ENCODE data around the gene GSTCD.
"Not testable (repeated sequence)": the region's sequence is repeated elsewhere in the genome, so short reads cannot be mapped to it uniquely, and the experiment has no call there.

The GSTCD gene

GRCh38 chr4:105851196-105851595, 142.6 kb downstream of the GSTCD start:
- no peak overlapping the region for H3K4me3 ChIP-seq (ENCODE audit: low read depth, low read length)
- TF ChIP-seq, protein P1, sequence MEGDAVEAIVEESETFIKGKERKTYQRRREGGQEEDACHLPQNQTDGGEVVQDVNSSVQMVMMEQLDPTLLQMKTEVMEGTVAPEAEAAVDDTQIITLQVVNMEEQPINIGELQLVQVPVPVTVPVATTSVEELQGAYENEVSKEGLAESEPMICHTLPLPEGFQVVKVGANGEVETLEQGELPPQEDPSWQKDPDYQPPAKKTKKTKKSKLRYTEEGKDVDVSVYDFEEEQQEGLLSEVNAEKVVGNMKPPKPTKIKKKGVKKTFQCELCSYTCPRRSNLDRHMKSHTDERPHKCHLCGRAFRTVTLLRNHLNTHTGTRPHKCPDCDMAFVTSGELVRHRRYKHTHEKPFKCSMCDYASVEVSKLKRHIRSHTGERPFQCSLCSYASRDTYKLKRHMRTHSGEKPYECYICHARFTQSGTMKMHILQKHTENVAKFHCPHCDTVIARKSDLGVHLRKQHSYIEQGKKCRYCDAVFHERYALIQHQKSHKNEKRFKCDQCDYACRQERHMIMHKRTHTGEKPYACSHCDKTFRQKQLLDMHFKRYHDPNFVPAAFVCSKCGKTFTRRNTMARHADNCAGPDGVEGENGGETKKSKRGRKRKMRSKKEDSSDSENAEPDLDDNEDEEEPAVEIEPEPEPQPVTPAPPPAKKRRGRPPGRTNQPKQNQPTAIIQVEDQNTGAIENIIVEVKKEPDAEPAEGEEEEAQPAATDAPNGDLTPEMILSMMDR (IDR thresholded peaks at IDR 0.05; ENCODE audit: control insufficient read depth, extremely low read depth, insufficient read depth): no peak
- DNase-seq (ENCODE audit: low read depth): no peak

DNA sequence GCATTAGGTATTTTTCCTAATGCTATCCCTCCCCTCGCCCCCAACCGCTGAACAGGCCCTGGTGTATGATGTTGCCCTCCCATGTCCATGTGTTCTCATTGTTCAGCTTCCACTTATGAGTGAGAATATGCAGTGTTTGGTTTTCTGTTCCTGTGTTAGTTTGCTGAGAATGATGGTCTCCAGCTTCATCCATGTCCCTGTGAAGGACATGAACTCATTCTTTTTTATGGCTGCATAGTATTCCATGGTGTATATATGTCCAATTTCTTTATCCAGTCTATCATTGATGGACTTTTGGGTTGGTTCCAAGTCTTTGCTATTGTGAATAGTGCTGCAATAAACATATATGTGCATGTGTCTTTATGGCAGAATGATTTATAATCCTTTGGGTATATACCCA, 143.6 kb downstream of the GSTCD start:
- not testable (repeated sequence) for DNase-seq (ENCODE audit: low read depth); H3K4me3 ChIP-seq (ENCODE audit: low read depth, low read length)

GRCh38 chr4:105858466-105859040, 150.0 kb downstream of the GSTCD start:
- DNase-seq (ENCODE audit: low read depth): no peak
- H3K4me3 ChIP-seq (ENCODE audit: low read depth, low read length): no peak overlapping the region
- TF ChIP-seq, protein P1 (IDR thresholded peaks at IDR 0.05; ENCODE audit: control insufficient read depth, extremely low read depth, insufficient read depth): no peak

- TF ChIP-seq, protein P1 (IDR thresholded peaks at IDR 0.05; ENCODE audit: control insufficient read depth, extremely low read depth, insufficient read depth): no peak
- H3K4me3 ChIP-seq (ENCODE audit: low read depth, low read length): no peak overlapping the region
- peak; percentile 32 for DNase-seq (ENCODE audit: low read depth)
Observed at GRCh38 chr4:105859233-105859632, 150.6 kb downstream of the GSTCD start.

GRCh38 chr4:105870963-105871362, 162.4 kb downstream of the GSTCD start:
- TF ChIP-seq, protein P1 (IDR thresholded peaks at IDR 0.05; ENCODE audit: control insufficient read depth, extremely low read depth, insufficient read depth): no peak
- DNase-seq (ENCODE audit: low read depth): no peak
- no peak overlapping the region for H3K4me3 ChIP-seq (ENCODE audit: low read depth, low read length)

GRCh38 chr4:105871997-105872396, 163.4 kb downstream of the GSTCD start:
- TF ChIP-seq, protein P1 (IDR thresholded peaks at IDR 0.05; ENCODE audit: control insufficient read depth, extremely low read depth, insufficient read depth): no peak
- H3K4me3 ChIP-seq (ENCODE audit: low read depth, low read length): no peak overlapping the region

DNA sequence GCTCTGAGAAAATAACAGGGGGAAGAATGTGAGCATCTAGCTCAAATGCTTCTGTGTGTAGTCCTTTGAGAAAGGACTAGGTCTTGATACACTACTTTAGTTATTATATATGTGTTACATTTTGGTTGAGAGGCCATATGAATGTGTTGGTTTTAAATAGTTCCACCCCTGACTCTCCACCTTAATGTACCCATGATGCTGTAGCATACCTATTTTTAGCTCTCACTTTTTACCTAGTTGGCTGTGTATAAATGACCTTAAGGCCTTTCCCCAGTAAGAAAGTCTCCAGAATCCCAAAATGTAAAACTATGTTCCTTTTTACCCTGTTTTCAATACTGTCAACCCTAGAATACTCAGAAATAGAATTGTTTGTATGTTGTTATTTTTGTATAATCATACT, 166.6 kb downstream of the GSTCD start:
- H3K4me3 ChIP-seq (ENCODE audit: low read depth, low read length): no peak overlapping the region
- no peak for DNase-seq (ENCODE audit: low read depth)
- TF ChIP-seq, protein P1 (IDR thresholded peaks at IDR 0.05; ENCODE audit: control insufficient read depth, extremely low read depth, insufficient read depth): no peak

More at GRCh38 chr4:105871997-105872396, 163.4 kb downstream of the GSTCD start:
- DNase-seq (ENCODE audit: low read depth): no peak

Measured in LNCaP clone FGC (cell line).